Activated T-cell treated with anti-CD3 and anti-CD28 coated beads for 1 hour (primary cell): ENCODE measurements around the gene CIZ1.
A peak's percentile ranks its signal among the peaks of the same experiment; 100 is the strongest.

Source experiments
- DNase-seq: peaks from one replicate; pipeline ENCODE4 v3.0.0-alpha.2; 2020; ENCODE audit warnings: low read depth

CIZ1 gene

GRCh38 chr9:128124873-128125579 lies 66.3 kb downstream of the CIZ1 start:
- DNase-seq: no peak

- no peak for DNase-seq
These were observed 66.9 kb downstream of the CIZ1 start for GRCh38 chr9:128124451-128124850.

- no peak for DNase-seq
These were observed 67.8 kb downstream of the CIZ1 start for GRCh38 chr9:128123451-128124080.

GRCh38 chr9:128122809-128123175 lies 68.6 kb downstream of the CIZ1 start:
- DNase-seq: no peak

GRCh38 chr9:128121924-128122808 lies 69.2 kb downstream of the CIZ1 start:
- DNase-seq: no peak

GRCh38 chr9:128121466-128121810 lies 69.9 kb downstream of the CIZ1 start:
- DNase-seq: no peak

- no peak for DNase-seq
These were observed 70.5 kb downstream of the CIZ1 start for GRCh38 chr9:128120741-128121465.

- no peak for DNase-seq
These were observed 71.2 kb downstream of the CIZ1 start for GRCh38 chr9:128120061-128120740.

- DNase-seq: no peak
These were observed 72.3 kb downstream of the CIZ1 start for GRCh38 chr9:128118971-128119665.

GRCh38 chr9:128118472-128118857 lies 72.9 kb downstream of the CIZ1 start:
- DNase-seq: no peak

GRCh38 chr9:128117613-128118471 lies 73.5 kb downstream of the CIZ1 start:
- peak; percentile 100 for DNase-seq

- DNase-seq: no peak
These were observed 75.0 kb downstream of the CIZ1 start for GRCh38 chr9:128116104-128117083.
